ENCODE data around the gene PP2D1. TPM values are rescaled to one million over a fixed set of nuclear protein-coding genes. Genes with fewer than 3 reads are reported as not detected.
A peak's percentile ranks its signal among the peaks of the same experiment; 100 is the strongest.
"Not testable (repeated sequence)": the region's sequence is repeated elsewhere in the genome, so short reads cannot be mapped to it uniquely, and the experiment has no call there.

Gene PP2D1
- total and polyA plus RNA-seq, 3 experiments from 2014 or later: 0.46 TPM; not detected in 2

DNA sequence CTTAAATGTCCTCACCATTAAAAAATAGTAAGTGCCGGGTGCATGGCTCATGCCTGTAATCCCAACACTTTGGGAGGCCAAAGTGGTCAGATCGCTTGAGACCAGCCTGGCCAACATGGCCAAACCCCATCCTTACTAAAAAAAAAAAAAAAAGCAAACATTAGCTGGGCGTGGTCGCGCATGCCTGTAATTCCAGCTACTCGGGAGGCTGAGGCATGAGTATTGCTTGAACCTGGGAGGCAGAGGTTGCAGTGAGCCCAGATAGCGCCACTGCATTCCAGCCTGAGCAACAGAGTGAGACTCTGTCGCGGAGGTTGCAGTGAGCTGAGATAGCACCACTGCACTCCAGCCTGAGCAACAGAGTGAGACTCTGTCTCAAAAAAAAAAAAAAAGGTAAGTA is 54.7 kb downstream of the PP2D1 start:
- H3K4me3 ChIP-seq (ENCODE audit: low read length); DNase-seq; H3K27me3 Mint-ChIP-seq; H3K27me3 ChIP-seq (ENCODE audit: insufficient read depth, low read length, poor library complexity, severe bottlenecking); POLR2A ChIA-PET; H3K9me3 ChIP-seq (ENCODE audit: low read length); H3K27ac ChIP-seq (ENCODE audit: low read depth, low read length); H3K9me3 Mint-ChIP-seq: not testable (repeated sequence)
- H3K36me3 Mint-ChIP-seq: peaks cover 0 to 75% (median 9%) of the 10 kb centered on the region in 3 donors
- H3K27ac Mint-ChIP-seq: peak overlapping the region in 2 of 8 donors; percentile 84 to 86
- H3K4me3 Mint-ChIP-seq: peak overlapping the region in 1 of 7 donors; percentile 9
- CTCF ChIA-PET: interaction anchor here (1.0 to 1.8 kb wide), 3 partner anchors 8 to 83 kb away, joined by 3 to 5 read pairs (median 5); partner anchors contain the start of gene KAT2B
- Histone ChIP-seq H3K4me1 (ENCODE audit: insufficient read depth, low read length) (peaks cover 40% of the 10 kb centered on the region), H3K36me3 (ENCODE audit: insufficient read depth, low read length) (peaks cover 16% of the 10 kb centered on the region)
- H3K4me1 Mint-ChIP-seq: peaks cover 68 to 99% (median 84%) of the 10 kb centered on the region in 3 donors

DNA sequence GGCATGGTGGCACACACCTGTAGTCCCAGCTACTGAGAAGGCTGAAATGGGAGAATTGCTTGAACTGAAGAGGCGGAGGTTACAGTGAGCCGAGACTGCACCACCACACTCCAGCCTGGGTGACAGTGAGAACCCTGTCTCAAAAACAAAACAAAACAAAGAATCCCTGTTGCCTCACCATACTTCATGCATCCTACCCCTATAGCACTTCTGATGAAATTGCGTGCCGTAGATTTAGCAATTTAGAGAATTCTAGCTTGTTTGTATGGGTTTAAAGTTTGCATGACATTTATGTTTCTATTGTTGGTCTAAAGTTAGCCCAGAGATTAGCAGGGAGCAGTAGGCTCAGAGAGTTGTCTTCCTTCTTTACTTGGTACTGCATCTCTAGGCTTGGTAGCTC is 57.4 kb downstream of the PP2D1 start:
- ChIA-PET POLR2A (no interaction called here), CTCF (no interaction called here)
- no peaks in the 10 kb centered on the region for H3K27me3 Mint-ChIP-seq
- H3K4me1 Mint-ChIP-seq: peaks cover 61 to 99% (median 84%) of the 10 kb centered on the region in 3 donors
- H3K9me3 ChIP-seq (ENCODE audit: low read length): no peaks in the 10 kb centered on the region
- H3K27ac ChIP-seq (ENCODE audit: low read depth, low read length): no peak overlapping the region
- H3K4me3 Mint-ChIP-seq: no peak overlapping the region
- H3K4me1 ChIP-seq (ENCODE audit: insufficient read depth, low read length): peaks cover 46% of the 10 kb centered on the region
- no peak overlapping the region for H3K4me3 ChIP-seq (ENCODE audit: low read length)
- no peak overlapping the region for H3K27ac Mint-ChIP-seq
- H3K36me3 Mint-ChIP-seq: peaks cover 0 to 71% (median 14%) of the 10 kb centered on the region in 3 donors
- DNase-seq: no peak
- H3K36me3 ChIP-seq (ENCODE audit: insufficient read depth, low read length): peaks cover 16% of the 10 kb centered on the region
- H3K9me3 Mint-ChIP-seq: no peaks in the 10 kb centered on the region
- H3K27me3 ChIP-seq (ENCODE audit: insufficient read depth, low read length, poor library complexity, severe bottlenecking): no peaks in the 10 kb centered on the region

DNA sequence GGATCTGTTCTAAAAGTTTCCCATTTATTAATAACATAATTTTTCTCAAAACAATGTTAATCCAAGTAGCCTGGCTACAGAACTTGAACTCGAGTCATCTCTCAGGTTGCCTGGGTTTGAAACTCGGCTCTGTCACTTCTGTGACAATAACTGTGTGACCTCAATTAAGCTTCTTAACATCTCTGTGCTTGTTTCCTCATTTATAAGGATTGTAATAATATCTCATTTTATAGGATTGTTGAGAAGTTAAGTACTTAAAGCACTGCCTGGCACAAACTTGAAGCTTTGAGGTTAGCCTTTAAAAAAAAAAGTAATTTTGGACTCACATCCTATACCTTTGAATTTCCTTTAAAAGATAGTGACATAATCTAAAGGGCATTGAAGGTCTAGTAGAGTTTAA is 61.7 kb downstream of the PP2D1 start:
- Histone ChIP-seq H3K27ac (ENCODE audit: low read depth, low read length) (no peak overlapping the region), H3K27me3 (ENCODE audit: insufficient read depth, low read length, poor library complexity, severe bottlenecking) (no peaks in the 10 kb centered on the region), H3K36me3 (ENCODE audit: insufficient read depth, low read length) (peaks cover 9% of the 10 kb centered on the region), H3K4me1 (ENCODE audit: insufficient read depth, low read length) (peaks cover 50% of the 10 kb centered on the region), H3K9me3 (ENCODE audit: low read length) (no peaks in the 10 kb centered on the region), H3K4me3 (ENCODE audit: low read length) (no peak overlapping the region)
- no peak for DNase-seq
- ChIA-PET POLR2A (no interaction called here), CTCF (no interaction called here)
- Mint-ChIP-seq H3K36me3 (peaks cover 0 to 68% (median 7%) of the 10 kb centered on the region in 3 donors), H3K4me3 (no peak overlapping the region), H3K27ac (peak overlapping the region in 3 of 8 donors; percentile 11 to 66 (median 64)), H3K4me1 (peaks cover 62 to 95% (median 79%) of the 10 kb centered on the region in 3 donors), H3K27me3 (no peaks in the 10 kb centered on the region), H3K9me3 (no peaks in the 10 kb centered on the region)

- H3K4me3 Mint-ChIP-seq: peak overlapping the region; percentile 93 to 100 (median 98)
Measured at GRCh38 chr3:19948226-19948591, 63.9 kb downstream of the PP2D1 start.

GRCh38 chr3:19947549-19948225 is 64.4 kb downstream of the PP2D1 start:
- H3K4me1 Mint-ChIP-seq: peaks cover 55 to 74% (median 74%) of the 10 kb centered on the region in 3 donors
- H3K4me1 ChIP-seq (ENCODE audit: insufficient read depth, low read length): peaks cover 42% of the 10 kb centered on the region

More at GRCh38 chr3:19948226-19948591, 63.9 kb downstream of the PP2D1 start:
- Mint-ChIP-seq H3K9me3 (no peaks in the 10 kb centered on the region), H3K4me1 (peaks cover 60 to 79% (median 79%) of the 10 kb centered on the region in 3 donors), H3K36me3 (peaks cover 0 to 49% (median 5%) of the 10 kb centered on the region in 3 donors), H3K27me3 (no peaks in the 10 kb centered on the region), H3K27ac (peak overlapping the region; percentile 91 to 100 (median 98))
- peak overlapping the region; percentile 98 for H3K27ac ChIP-seq (ENCODE audit: low read depth, low read length)
- H3K27me3 ChIP-seq (ENCODE audit: insufficient read depth, low read length, poor library complexity, severe bottlenecking): no peaks in the 10 kb centered on the region
- no peaks in the 10 kb centered on the region for H3K36me3 ChIP-seq (ENCODE audit: insufficient read depth, low read length)
- DNase-seq: no peak
- ChIA-PET POLR2A (interaction anchor here (0.7 to 1.8 kb wide), 4 partner anchors 56 to 238 kb away, joined by 3 to 15 read pairs (median 5); partner anchors contain the start of genes KAT2B and SGO1), CTCF (interaction anchor here (1.5 to 1.7 kb wide), 2 partner anchors 10 to 93 kb away, joined by 5 read pairs; no protein-coding TSS in a partner anchor)
- peak overlapping the region; percentile 74 for H3K4me3 ChIP-seq (ENCODE audit: low read length)
- H3K9me3 ChIP-seq (ENCODE audit: low read length): no peaks in the 10 kb centered on the region
- peaks cover 44% of the 10 kb centered on the region for H3K4me1 ChIP-seq (ENCODE audit: insufficient read depth, low read length)

GRCh38 chr3:19946832-19947548 is 65.1 kb downstream of the PP2D1 start, which contains the start of gene RAB5A:
RAB5A (plus strand) TSS chr3:19947097; CDS start chr3:19950899, 3,802 bp downstream.
- ChIA-PET POLR2A (interaction anchor here (0.8 to 1.8 kb wide), 4 partner anchors 92 to 239 kb away, joined by 3 to 15 read pairs (median 5); partner anchors contain the start of genes KAT2B and SGO1), CTCF (interaction anchor here (1.5 kb wide), 1 partner anchor 95 kb away, joined by 5 read pairs; no protein-coding TSS in a partner anchor)
- Histone ChIP-seq H3K4me1 (ENCODE audit: insufficient read depth, low read length) (peaks cover 35% of the 10 kb centered on the region), H3K4me3 (ENCODE audit: low read length) (peak within 1 kb of the TSS; percentile 74), H3K27ac (ENCODE audit: low read depth, low read length) (peak within 1 kb of the TSS; percentile 98), H3K27me3 (ENCODE audit: insufficient read depth, low read length, poor library complexity, severe bottlenecking) (no peaks in the 10 kb centered on the region), H3K36me3 (ENCODE audit: insufficient read depth, low read length) (no peaks in the 10 kb centered on the region), H3K9me3 (ENCODE audit: low read length) (no peaks in the 10 kb centered on the region)
- no peaks in the 10 kb centered on the region for H3K9me3 Mint-ChIP-seq
- peaks cover 48 to 67% (median 67%) of the 10 kb centered on the region in 3 donors for H3K4me1 Mint-ChIP-seq
- H3K36me3 Mint-ChIP-seq: peaks cover 0 to 38% (median 5%) of the 10 kb centered on the region in 3 donors
- H3K27me3 Mint-ChIP-seq: no peaks in the 10 kb centered on the region
- peak; percentile 93 to 97 (median 97) for DNase-seq
- H3K27ac Mint-ChIP-seq: peak within 1 kb of the TSS; percentile 91 to 100 (median 98)
- peak within 1 kb of the TSS; percentile 93 to 100 (median 98) for H3K4me3 Mint-ChIP-seq

More at GRCh38 chr3:19947549-19948225, 64.4 kb downstream of the PP2D1 start:
- no peaks in the 10 kb centered on the region for H3K36me3 ChIP-seq (ENCODE audit: insufficient read depth, low read length)
- peak overlapping the region; percentile 93 to 100 (median 98) for H3K4me3 Mint-ChIP-seq
- H3K27me3 Mint-ChIP-seq: no peaks in the 10 kb centered on the region
- H3K4me3 ChIP-seq (ENCODE audit: low read length): peak overlapping the region; percentile 74
- H3K27ac Mint-ChIP-seq: peak overlapping the region; percentile 91 to 100 (median 98)
- peak overlapping the region; percentile 98 for H3K27ac ChIP-seq (ENCODE audit: low read depth, low read length)
- H3K9me3 ChIP-seq (ENCODE audit: low read length): no peaks in the 10 kb centered on the region
- no peaks in the 10 kb centered on the region for H3K9me3 Mint-ChIP-seq
- peak; percentile 27 to 73 (median 47) for DNase-seq
- ChIA-PET POLR2A (interaction anchor here (0.7 to 1.8 kb wide), 5 partner anchors 56 to 239 kb away, joined by 3 to 15 read pairs (median 5); partner anchors contain the start of genes KAT2B and SGO1), CTCF (interaction anchor here (1.5 to 1.7 kb wide), 2 partner anchors 11 to 94 kb away, joined by 5 read pairs; no protein-coding TSS in a partner anchor)
- H3K36me3 Mint-ChIP-seq: peaks cover 0 to 44% (median 5%) of the 10 kb centered on the region in 3 donors
- no peaks in the 10 kb centered on the region for H3K27me3 ChIP-seq (ENCODE audit: insufficient read depth, low read length, poor library complexity, severe bottlenecking)

GRCh38 chr3:19945969-19946831 is 65.9 kb downstream of the PP2D1 start:
- no peak for DNase-seq
- Mint-ChIP-seq H3K4me1 (peaks cover 41 to 59% (median 59%) of the 10 kb centered on the region in 3 donors), H3K9me3 (no peaks in the 10 kb centered on the region), H3K27ac (peak overlapping the region; percentile 91 to 100 (median 98)), H3K27me3 (no peaks in the 10 kb centered on the region), H3K36me3 (peaks cover 0 to 32% (median 2%) of the 10 kb centered on the region in 3 donors), H3K4me3 (peak overlapping the region; percentile 93 to 100 (median 98))
- H3K27me3 ChIP-seq (ENCODE audit: insufficient read depth, low read length, poor library complexity, severe bottlenecking): no peaks in the 10 kb centered on the region
- no peaks in the 10 kb centered on the region for H3K36me3 ChIP-seq (ENCODE audit: insufficient read depth, low read length)
- ChIA-PET CTCF (no interaction called here), POLR2A (interaction anchor here (1.2 kb wide), 1 partner anchor 240 kb away, joined by 5 read pairs; the partner anchor contains the start of gene SGO1)
- no peaks in the 10 kb centered on the region for H3K9me3 ChIP-seq (ENCODE audit: low read length)
- H3K4me3 ChIP-seq (ENCODE audit: low read length): peak overlapping the region; percentile 74
- peak overlapping the region; percentile 98 for H3K27ac ChIP-seq (ENCODE audit: low read depth, low read length)
- H3K4me1 ChIP-seq (ENCODE audit: insufficient read depth, low read length): peaks cover 35% of the 10 kb centered on the region
